H1 (cell line): ENCODE data around the gene WASL.

ENCODE experiments used
- BRCA1 ChIP-seq: IDR thresholded peaks from 2 replicates; pipeline ENCODE4 v1.6.1; 2012; ENCODE audit warnings: low read depth, low read length, improper control_type of control experiment
- CTCF ChIP-seq, 3 experiments: IDR thresholded peaks; 1 replicate in 2 of 3; 2 replicates in 1 of 3; pipeline versions ENCODE4 v1.5.1 to v1.6.1; 2011; ENCODE audit warnings: low read length in 3 of 3, mild to moderate bottlenecking in 3 of 3, inconsistent platforms in 2 of 3, low read depth in 1 of 3, moderate library complexity in 1 of 3; ENCODE audit not compliant: insufficient read depth in 1 of 3; ENCODE audit errors: control extremely low read depth in 1 of 3
- GABPA ChIP-seq: IDR thresholded peaks from 2 replicates; pipeline ENCODE4 v1.6.1; 2011; ENCODE audit warnings: mild to moderate bottlenecking, low read length, moderate library complexity, borderline replicate concordance; ENCODE audit not compliant: insufficient read depth
- JUND ChIP-seq: IDR thresholded peaks from 2 replicates; pipeline ENCODE4 v1.6.1; 2011; ENCODE audit warnings: mild to moderate bottlenecking, improper control_type of control experiment, low read length
- POLR2A ChIP-seq, 2 experiments: IDR thresholded peaks; 1 replicate in 1 of 2; 2 replicates in 1 of 2; pipeline ENCODE4 v1.6.1; 2011; ENCODE audit warnings: low read depth in 2 of 2, low read length in 2 of 2, mild to moderate bottlenecking in 2 of 2; ENCODE audit errors: control extremely low read depth in 1 of 2
- RXRA ChIP-seq: IDR thresholded peaks from 2 replicates; pipeline ENCODE4 v1.6.1; 2011; ENCODE audit warnings: low read depth, mild to moderate bottlenecking, low read length, moderate library complexity; ENCODE audit not compliant: insufficient read depth
- ZNF274 ChIP-seq: IDR thresholded peaks from 2 replicates; pipeline ENCODE4 v1.7.0; 2012; ENCODE audit warnings: low read length, borderline replicate concordance; ENCODE audit errors: extremely low read depth
- TF ChIP-seq, protein P1 (sequence below): IDR thresholded peaks from 2 replicates; pipeline ENCODE4 v1.6.1; 2011; ENCODE audit warnings: low read length, improper control_type of control experiment

GRCh38 chr7:123655614-123656013 is 93.2 kb downstream of the WASL start, which contains the start of gene LMOD2:
- no peak for TF ChIP-seq CTCF (IDR thresholded peaks at IDR 0.05; ENCODE audit: control extremely low read depth in 1 of 3, insufficient read depth in 1 of 3, low read depth in 1 of 3, low read length in 3 of 3)
- TF ChIP-seq RXRA: no peak
- no peak for TF ChIP-seq POLR2A (IDR thresholded peaks at IDR 0.05; ENCODE audit: control extremely low read depth in 1 of 2, low read depth in 2 of 2, low read length in 2 of 2)
- no peak for TF ChIP-seq ZNF274
- TF ChIP-seq BRCA1: no peak
- TF ChIP-seq, protein P1, sequence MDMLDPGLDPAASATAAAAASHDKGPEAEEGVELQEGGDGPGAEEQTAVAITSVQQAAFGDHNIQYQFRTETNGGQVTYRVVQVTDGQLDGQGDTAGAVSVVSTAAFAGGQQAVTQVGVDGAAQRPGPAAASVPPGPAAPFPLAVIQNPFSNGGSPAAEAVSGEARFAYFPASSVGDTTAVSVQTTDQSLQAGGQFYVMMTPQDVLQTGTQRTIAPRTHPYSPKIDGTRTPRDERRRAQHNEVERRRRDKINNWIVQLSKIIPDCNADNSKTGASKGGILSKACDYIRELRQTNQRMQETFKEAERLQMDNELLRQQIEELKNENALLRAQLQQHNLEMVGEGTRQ: no peak
- TF ChIP-seq GABPA: no peak
- no peak for TF ChIP-seq JUND
